Liver (tissue), 9 donors: ENCODE results near the gene SLC38A3. TPM values are rescaled to one million over a fixed set of nuclear protein-coding genes. Genes with fewer than 3 reads are reported as not detected.
A peak's percentile ranks its signal among the peaks of the same experiment; 100 is the strongest.

Experiments used
- DNase-seq: peaks from one replicate; pipeline ENCODE4 v3.0.0-alpha.2; 2017; ENCODE audit warnings: low spot score
- H3K27ac ChIP-seq, 2 donors: one replicate each; pipeline ENCODE4 v1.7.0; 2013; ENCODE audit warnings: inconsistent platforms in 2 of 2, low read length in 2 of 2, control low read depth in 1 of 2, low read depth in 1 of 2, mild to moderate bottlenecking in 1 of 2
- H3K27me3 ChIP-seq, 4 donors: one replicate each; pipeline versions ENCODE4 v1.6.1 to v1.7.0; 2013; ENCODE audit warnings: low read length in 3 of 4, inconsistent platforms in 1 of 4, mild to moderate bottlenecking in 1 of 4, moderate library complexity in 1 of 4; ENCODE audit not compliant: control insufficient read depth in 4 of 4, insufficient read depth in 4 of 4
- H3K36me3 ChIP-seq, 4 donors: one replicate each; pipeline versions ENCODE4 v1.6.1 to v1.7.0; 2013; ENCODE audit warnings: low read length in 3 of 4, mild to moderate bottlenecking in 3 of 4, low read depth in 1 of 4, moderate library complexity in 1 of 4; ENCODE audit not compliant: control insufficient read depth in 4 of 4, insufficient read depth in 3 of 4
- H3K4me1 ChIP-seq, 4 donors: one replicate each; pipeline versions ENCODE4 v1.6.1 to v1.7.0; 2013; ENCODE audit warnings: low read length in 3 of 4, mild to moderate bottlenecking in 3 of 4, moderate library complexity in 1 of 4; ENCODE audit not compliant: control insufficient read depth in 4 of 4, insufficient read depth in 4 of 4
- H3K4me3 ChIP-seq, 3 donors: one replicate each; pipeline versions ENCODE4 v1.6.1 to v1.7.0; 2013; ENCODE audit warnings: low read length in 3 of 3, control low read depth in 1 of 3, low read depth in 1 of 3, mild to moderate bottlenecking in 1 of 3
- H3K9ac ChIP-seq, 2 donors: one replicate each; pipeline ENCODE4 v1.7.0; 2013; ENCODE audit warnings: low read length in 2 of 2, mild to moderate bottlenecking in 2 of 2, moderate library complexity in 2 of 2, control low read depth in 1 of 2, low read depth in 1 of 2
- H3K9me3 ChIP-seq, 4 donors: one replicate each; pipeline versions ENCODE4 v1.6.1 to v1.7.0; 2013; ENCODE audit warnings: low read length in 3 of 4; ENCODE audit not compliant: control insufficient read depth in 4 of 4
- FOXA1 ChIP-seq: IDR thresholded peaks from 2 replicates; pipeline ENCODE4 v1.6.1; 2016; ENCODE audit warnings: antibody characterized with exemption
- GABPA ChIP-seq, 2 donors: IDR thresholded peaks in 1 of 2; conservative IDR thresholded peaks in 1 of 2; 2 replicates each; pipeline ENCODE4 v1.6.1; 2016; ENCODE audit warnings: antibody characterized with exemption in 2 of 2, mild to moderate bottlenecking in 1 of 2, moderate library complexity in 1 of 2
- HNF4G ChIP-seq: IDR thresholded peaks from 2 replicates; pipeline ENCODE4 v1.6.1; 2016; ENCODE audit warnings: antibody characterized with exemption
- JUND ChIP-seq, 2 donors: IDR thresholded peaks; 2 replicates each; pipeline ENCODE4 v1.6.1; 2016; ENCODE audit warnings: antibody characterized with exemption in 2 of 2
- NR2F2 ChIP-seq: IDR thresholded peaks from 2 replicates; pipeline ENCODE4 v1.6.1; 2016; ENCODE audit warnings: antibody characterized with exemption
- RAD21 ChIP-seq, 2 donors: IDR thresholded peaks; 2 replicates each; pipeline ENCODE4 v1.6.1; 2016; ENCODE audit warnings: antibody characterized with exemption in 2 of 2, mild to moderate bottlenecking in 2 of 2
- RXRA ChIP-seq, 2 donors: IDR thresholded peaks; 2 replicates each; pipeline ENCODE4 v1.6.1; 2017 to 2018; ENCODE audit warnings: antibody characterized with exemption in 2 of 2, mild to moderate bottlenecking in 1 of 2
- SP1 ChIP-seq: IDR thresholded peaks from 2 replicates; pipeline ENCODE4 v1.6.1; 2018; ENCODE audit warnings: antibody characterized with exemption, mild to moderate bottlenecking
- TAF1 ChIP-seq: conservative IDR thresholded peaks from 2 replicates; pipeline ENCODE4 v1.6.1; 2016; ENCODE audit warnings: antibody characterized with exemption, mild to moderate bottlenecking
- YY1 ChIP-seq: IDR thresholded peaks from 2 replicates; pipeline ENCODE4 v1.6.1; 2016; ENCODE audit warnings: antibody characterized with exemption, mild to moderate bottlenecking
- WGBS: extraction: QIAGEN DNeasy Blood & Tissue Kit; methylation state at CpG from one replicate; pipeline ENCODE4 v1.1.7; 2013; 5-methylcytosine and 5-hydroxymethylcytosine counted together
- polyA plus RNA-seq, 2 donors: library from polyadenylated mRNA; stranded (reverse) in 1 of 2; unstranded in 1 of 2; fragments of 200-250 nt in 1 of 2; fragments of >200 nt in 1 of 2; fragmentation: Nextera tagmentation in 1 of 2; extraction: Ambion mirVana in 1 of 2; gene quantifications; one replicate each; pipeline versions ENCODE4 v1.2.1 to v1.2.3, GENCODE V29; 2013 to 2015
- total RNA-seq, 2 donors: library from RNA; depleted of rRNA; stranded (reverse); fragments of >200 nt; gene quantifications; one replicate each; pipeline ENCODE4 v1.2.3, GENCODE V29; 2014
- TF ChIP-seq, protein P1 (sequence below): IDR thresholded peaks from 2 replicates; pipeline ENCODE4 v1.6.1; 2016; ENCODE audit warnings: antibody characterized with exemption
- TF ChIP-seq, protein P2 (sequence below): IDR thresholded peaks from 2 replicates; pipeline ENCODE4 v1.6.1; 2016; ENCODE audit warnings: antibody characterized with exemption, mild to moderate bottlenecking
- TF ChIP-seq, protein P3 (sequence below): IDR thresholded peaks from 2 replicates; pipeline ENCODE4 v1.6.1; 2016; ENCODE audit warnings: antibody characterized with exemption
- TF ChIP-seq, protein P4 (sequence below): IDR thresholded peaks from 2 replicates; pipeline ENCODE4 v1.6.1; 2016; ENCODE audit warnings: antibody characterized with exemption
- donor health status: healthy.
- donor health status: healthy.
- donor health status: healthy.
- donor health status: healthy.
- donor health status: healthy.

Gene SLC38A3
- total and polyA plus RNA-seq, 4 donors: 98.1 to 180 (median 140) TPM

DNA sequence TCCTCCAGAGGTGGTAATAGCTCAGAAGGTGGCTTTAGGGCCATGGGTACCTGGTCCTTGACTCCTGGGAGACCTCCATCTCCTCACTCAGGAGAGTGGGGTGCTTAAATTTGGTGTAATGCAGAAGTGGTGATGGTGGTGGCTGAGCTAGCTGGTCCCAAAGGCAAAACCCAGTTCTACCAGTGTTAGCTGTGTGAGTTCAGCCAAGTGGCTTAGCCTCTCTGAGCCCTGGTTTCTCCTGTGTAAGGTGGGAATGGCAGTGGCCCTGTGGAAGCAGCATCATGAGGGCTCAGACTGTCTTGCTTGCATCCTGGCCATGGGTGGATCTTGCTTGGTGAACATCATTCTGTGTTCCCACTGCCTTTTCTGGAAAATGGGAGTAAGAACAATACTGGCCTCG, 40.6 kb upstream of the SLC38A3 start:
- no peak overlapping the region for H3K4me3 ChIP-seq
- no peaks in the 10 kb centered on the region for H3K27me3 ChIP-seq
- TF ChIP-seq GABPA (IDR thresholded peaks at IDR 0.05 in 1 of 2, conservative IDR thresholded peaks at IDR 0.05 in 1 of 2) (no peak), JUND (IDR thresholded peaks at IDR 0.05) (no peak), SP1 (no peak), NR2F2 (no peak), HNF4G (no peak), RXRA (IDR thresholded peaks at IDR 0.05) (no peak), RAD21 (IDR thresholded peaks at IDR 0.05) (no peak), TAF1 (no peak)
- TF ChIP-seq, protein P1, sequence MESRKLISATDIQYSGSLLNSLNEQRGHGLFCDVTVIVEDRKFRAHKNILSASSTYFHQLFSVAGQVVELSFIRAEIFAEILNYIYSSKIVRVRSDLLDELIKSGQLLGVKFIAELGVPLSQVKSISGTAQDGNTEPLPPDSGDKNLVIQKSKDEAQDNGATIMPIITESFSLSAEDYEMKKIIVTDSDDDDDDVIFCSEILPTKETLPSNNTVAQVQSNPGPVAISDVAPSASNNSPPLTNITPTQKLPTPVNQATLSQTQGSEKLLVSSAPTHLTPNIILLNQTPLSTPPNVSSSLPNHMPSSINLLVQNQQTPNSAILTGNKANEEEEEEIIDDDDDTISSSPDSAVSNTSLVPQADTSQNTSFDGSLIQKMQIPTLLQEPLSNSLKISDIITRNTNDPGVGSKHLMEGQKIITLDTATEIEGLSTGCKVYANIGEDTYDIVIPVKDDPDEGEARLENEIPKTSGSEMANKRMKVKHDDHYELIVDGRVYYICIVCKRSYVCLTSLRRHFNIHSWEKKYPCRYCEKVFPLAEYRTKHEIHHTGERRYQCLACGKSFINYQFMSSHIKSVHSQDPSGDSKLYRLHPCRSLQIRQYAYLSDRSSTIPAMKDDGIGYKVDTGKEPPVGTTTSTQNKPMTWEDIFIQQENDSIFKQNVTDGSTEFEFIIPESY: no peak
- TF ChIP-seq, protein P2, sequence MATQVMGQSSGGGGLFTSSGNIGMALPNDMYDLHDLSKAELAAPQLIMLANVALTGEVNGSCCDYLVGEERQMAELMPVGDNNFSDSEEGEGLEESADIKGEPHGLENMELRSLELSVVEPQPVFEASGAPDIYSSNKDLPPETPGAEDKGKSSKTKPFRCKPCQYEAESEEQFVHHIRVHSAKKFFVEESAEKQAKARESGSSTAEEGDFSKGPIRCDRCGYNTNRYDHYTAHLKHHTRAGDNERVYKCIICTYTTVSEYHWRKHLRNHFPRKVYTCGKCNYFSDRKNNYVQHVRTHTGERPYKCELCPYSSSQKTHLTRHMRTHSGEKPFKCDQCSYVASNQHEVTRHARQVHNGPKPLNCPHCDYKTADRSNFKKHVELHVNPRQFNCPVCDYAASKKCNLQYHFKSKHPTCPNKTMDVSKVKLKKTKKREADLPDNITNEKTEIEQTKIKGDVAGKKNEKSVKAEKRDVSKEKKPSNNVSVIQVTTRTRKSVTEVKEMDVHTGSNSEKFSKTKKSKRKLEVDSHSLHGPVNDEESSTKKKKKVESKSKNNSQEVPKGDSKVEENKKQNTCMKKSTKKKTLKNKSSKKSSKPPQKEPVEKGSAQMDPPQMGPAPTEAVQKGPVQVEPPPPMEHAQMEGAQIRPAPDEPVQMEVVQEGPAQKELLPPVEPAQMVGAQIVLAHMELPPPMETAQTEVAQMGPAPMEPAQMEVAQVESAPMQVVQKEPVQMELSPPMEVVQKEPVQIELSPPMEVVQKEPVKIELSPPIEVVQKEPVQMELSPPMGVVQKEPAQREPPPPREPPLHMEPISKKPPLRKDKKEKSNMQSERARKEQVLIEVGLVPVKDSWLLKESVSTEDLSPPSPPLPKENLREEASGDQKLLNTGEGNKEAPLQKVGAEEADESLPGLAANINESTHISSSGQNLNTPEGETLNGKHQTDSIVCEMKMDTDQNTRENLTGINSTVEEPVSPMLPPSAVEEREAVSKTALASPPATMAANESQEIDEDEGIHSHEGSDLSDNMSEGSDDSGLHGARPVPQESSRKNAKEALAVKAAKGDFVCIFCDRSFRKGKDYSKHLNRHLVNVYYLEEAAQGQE: no peak
- TF ChIP-seq, protein P3, sequence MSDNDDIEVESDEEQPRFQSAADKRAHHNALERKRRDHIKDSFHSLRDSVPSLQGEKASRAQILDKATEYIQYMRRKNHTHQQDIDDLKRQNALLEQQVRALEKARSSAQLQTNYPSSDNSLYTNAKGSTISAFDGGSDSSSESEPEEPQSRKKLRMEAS: no peak
- no peak overlapping the region for H3K9ac ChIP-seq
- DNase-seq: no peak
- H3K9me3 ChIP-seq: no peaks in the 10 kb centered on the region
- no peak overlapping the region for H3K27ac ChIP-seq
- H3K36me3 ChIP-seq: no peaks in the 10 kb centered on the region
- 81% methylated on average over 1 of the region's 1 CpG for whole genome bisulfite sequencing
- H3K4me1 ChIP-seq: peaks cover 13 to 43% (median 33%) of the 10 kb centered on the region in 4 donors

DNA sequence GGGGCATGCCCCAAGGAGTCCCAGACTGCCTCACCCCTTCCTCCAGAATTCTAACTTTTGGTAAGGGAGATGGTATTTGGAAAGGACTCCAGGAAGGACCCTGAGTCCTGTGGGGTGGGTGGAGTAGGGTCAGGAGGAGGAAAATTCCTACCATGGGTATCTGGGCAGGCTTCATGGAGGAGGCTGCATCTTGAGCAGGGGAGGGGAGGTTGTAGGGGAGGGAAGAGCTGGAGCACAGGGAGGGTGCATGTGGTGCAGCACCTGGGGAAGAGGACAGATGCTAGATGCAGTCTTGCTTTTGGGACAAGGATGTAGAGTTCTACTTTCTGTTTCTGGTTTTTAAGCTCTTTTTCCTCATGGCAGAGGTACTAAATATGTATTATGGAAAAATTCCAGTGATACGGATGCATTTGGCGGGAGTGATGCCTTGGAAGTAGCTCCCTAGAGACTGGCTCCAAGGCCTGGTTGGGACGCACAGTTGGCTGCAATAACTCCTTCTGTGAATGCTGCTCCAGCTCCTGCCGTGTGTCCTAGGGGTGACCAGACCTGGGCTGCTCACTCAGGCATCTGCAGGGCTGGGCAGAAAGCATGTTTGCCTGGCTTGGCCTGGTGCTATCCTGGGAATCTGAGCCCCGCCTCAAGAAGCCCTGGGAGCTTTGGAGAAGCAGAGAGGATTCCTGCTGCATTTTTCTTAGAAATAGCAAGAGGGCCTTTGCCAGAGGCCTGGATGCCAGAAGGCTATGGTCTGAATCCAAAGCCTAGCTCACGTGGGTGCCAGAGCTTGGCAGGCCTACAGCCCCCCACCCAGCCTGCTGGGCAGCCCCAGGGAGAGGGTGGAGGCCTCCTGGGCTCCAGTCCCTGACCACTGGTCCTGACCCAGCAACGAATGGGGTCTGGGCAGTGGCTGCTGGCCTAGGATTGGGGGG, 39.8 kb upstream of the SLC38A3 start:
- H3K4me3 ChIP-seq: no peak overlapping the region
- H3K9me3 ChIP-seq: no peaks in the 10 kb centered on the region
- peaks cover 13 to 41% (median 33%) of the 10 kb centered on the region in 4 donors for H3K4me1 ChIP-seq
- 65% methylated on average over 7 of the region's 7 CpGs for WGBS
- H3K36me3 ChIP-seq: no peaks in the 10 kb centered on the region
- TF ChIP-seq TAF1 (no peak), RAD21 (IDR thresholded peaks at IDR 0.05) (no peak), YY1 (no peak), NR2F2 (no peak), FOXA1 (no peak)
- TF ChIP-seq, protein P3: no peak
- TF ChIP-seq, protein P4, sequence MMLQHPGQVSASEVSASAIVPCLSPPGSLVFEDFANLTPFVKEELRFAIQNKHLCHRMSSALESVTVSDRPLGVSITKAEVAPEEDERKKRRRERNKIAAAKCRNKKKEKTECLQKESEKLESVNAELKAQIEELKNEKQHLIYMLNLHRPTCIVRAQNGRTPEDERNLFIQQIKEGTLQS: no peak
- TF ChIP-seq, protein P1: no peak
- TF ChIP-seq, protein P2: no peak
- DNase-seq: no peak
- peak overlapping the region; percentile 31 to 54 for H3K27ac ChIP-seq
- no peaks in the 10 kb centered on the region for H3K27me3 ChIP-seq
- H3K9ac ChIP-seq: no peak overlapping the region
